ENCODE measurements around the gene CMTR1. TPM values are rescaled to one million over a fixed set of nuclear protein-coding genes. Genes with fewer than 3 reads are reported as not detected.

CMTR1 gene, protein sequence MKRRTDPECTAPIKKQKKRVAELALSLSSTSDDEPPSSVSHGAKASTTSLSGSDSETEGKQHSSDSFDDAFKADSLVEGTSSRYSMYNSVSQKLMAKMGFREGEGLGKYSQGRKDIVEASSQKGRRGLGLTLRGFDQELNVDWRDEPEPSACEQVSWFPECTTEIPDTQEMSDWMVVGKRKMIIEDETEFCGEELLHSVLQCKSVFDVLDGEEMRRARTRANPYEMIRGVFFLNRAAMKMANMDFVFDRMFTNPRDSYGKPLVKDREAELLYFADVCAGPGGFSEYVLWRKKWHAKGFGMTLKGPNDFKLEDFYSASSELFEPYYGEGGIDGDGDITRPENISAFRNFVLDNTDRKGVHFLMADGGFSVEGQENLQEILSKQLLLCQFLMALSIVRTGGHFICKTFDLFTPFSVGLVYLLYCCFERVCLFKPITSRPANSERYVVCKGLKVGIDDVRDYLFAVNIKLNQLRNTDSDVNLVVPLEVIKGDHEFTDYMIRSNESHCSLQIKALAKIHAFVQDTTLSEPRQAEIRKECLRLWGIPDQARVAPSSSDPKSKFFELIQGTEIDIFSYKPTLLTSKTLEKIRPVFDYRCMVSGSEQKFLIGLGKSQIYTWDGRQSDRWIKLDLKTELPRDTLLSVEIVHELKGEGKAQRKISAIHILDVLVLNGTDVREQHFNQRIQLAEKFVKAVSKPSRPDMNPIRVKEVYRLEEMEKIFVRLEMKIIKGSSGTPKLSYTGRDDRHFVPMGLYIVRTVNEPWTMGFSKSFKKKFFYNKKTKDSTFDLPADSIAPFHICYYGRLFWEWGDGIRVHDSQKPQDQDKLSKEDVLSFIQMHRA
- 10 to 100 TPM; 26.1 to 34.7 TPM for total RNA-seq

DNA sequence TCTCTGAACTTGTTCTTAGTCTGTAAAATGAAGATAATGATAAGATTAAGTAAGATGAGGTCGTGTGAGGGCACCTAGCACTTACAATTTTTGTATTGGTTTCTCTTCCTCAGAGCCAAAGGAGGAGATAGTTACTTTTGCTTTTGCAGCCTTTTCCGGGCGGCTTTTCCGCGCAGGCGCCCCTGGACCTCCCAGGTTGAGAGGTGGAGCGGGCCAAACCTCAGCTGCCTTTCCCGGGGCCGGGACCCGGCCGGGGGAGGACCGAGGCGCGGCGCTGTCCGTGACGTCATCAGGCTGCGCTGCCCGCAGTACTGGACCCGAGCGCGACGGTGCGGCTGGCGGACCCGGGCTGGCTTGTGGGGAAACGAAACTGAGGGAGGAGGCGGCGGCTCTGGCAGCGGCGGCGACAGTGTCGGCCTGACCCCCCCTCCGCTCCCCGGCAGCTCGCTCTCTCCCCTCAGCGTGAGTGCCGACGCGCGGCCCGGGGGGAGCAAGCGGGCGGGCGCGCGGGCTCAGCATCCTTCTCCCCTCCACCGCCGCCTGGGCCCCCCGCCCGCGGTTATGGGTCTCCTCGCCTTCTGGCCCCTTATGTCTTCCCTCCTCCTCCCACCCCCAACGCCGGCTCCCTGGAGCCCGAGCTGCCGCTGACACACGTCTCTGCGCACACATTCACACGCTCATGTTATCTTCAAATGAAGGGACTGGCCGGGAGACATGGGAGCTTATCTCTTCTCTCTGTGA is at the start of gene CMTR1:
CMTR1 (plus strand) TSS at position 306 of the 741 bp plus-strand sequence. CDS start 2,409 bp downstream, outside the sequence.
- Histone ChIP-seq H3K4me1 (ENCODE audit: control insufficient read depth in 1 of 2, low read depth in 2 of 2) (peaks cover 10 to 17% of the 10 kb centered on the region in 2 donors), H3K27ac (peak within 1 kb of the TSS; percentile 92 to 95), H3K27me3 (replicated peaks; ENCODE audit: insufficient read depth) (no peaks in the 10 kb centered on the region), H3K36me3 (no peaks in the 10 kb centered on the region), H3K4me3 (peak within 1 kb of the TSS; percentile 92), H3K9me3 (no peaks in the 10 kb centered on the region)
- ATAC-seq (ENCODE audit: insufficient number of reproducible peaks, low FRiP score, low read depth) (peak; percentile 98), DNase-seq (ENCODE audit: low spot score) (peak; percentile 68)
- TF ChIP-seq, protein P1, sequence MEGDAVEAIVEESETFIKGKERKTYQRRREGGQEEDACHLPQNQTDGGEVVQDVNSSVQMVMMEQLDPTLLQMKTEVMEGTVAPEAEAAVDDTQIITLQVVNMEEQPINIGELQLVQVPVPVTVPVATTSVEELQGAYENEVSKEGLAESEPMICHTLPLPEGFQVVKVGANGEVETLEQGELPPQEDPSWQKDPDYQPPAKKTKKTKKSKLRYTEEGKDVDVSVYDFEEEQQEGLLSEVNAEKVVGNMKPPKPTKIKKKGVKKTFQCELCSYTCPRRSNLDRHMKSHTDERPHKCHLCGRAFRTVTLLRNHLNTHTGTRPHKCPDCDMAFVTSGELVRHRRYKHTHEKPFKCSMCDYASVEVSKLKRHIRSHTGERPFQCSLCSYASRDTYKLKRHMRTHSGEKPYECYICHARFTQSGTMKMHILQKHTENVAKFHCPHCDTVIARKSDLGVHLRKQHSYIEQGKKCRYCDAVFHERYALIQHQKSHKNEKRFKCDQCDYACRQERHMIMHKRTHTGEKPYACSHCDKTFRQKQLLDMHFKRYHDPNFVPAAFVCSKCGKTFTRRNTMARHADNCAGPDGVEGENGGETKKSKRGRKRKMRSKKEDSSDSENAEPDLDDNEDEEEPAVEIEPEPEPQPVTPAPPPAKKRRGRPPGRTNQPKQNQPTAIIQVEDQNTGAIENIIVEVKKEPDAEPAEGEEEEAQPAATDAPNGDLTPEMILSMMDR (IDR thresholded peaks at IDR 0.05), result no peak

DNA sequence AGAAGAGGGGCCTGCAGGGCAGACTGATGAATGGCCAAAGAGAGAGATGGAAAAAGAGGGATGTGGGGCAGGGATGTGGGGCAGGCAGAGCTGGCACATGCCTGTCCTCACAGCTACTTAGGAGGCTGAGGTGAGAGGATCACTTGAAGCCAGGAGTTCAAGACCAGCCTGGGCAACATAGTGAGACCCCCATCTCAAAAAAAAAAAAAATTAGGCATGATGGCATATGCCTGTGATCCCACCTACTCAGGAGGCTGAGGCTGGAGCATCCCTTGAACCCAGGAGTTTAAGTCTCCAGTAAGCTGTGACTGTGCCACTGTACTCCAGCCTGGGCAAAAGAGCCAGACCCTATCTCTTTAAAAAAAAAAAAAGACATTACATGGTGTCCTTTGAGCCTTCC is 44.4 kb upstream of the CMTR1 start:
- DNase-seq (ENCODE audit: low spot score) (no peak), ATAC-seq (ENCODE audit: insufficient number of reproducible peaks, low FRiP score, low read depth) (no peak)

DNA sequence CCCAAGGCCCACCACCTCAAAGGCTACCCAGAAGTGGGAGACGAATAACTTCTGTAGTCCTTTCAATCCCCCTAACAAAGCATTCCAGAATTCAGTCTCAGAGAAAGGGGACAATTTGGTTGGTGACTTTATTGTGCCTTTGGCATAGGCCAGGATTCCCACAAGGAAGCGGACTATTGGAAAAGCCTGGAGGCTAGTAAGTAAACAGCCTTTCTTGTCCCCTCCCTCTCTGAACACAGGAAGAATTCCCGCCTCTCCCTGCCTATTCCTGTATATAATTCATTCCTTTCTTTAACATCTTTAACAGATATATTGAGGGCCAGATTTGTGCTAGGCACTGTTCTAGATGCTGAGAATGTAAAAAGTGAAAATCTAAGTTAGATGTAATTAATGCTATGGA is 43.2 kb upstream of the CMTR1 start:
- no peak overlapping the region for H3K4me3 ChIP-seq
- ATAC-seq (ENCODE audit: insufficient number of reproducible peaks, low FRiP score, low read depth) (no peak), DNase-seq (ENCODE audit: low spot score) (no peak)
- H3K4me1 ChIP-seq (ENCODE audit: control insufficient read depth in 1 of 2, low read depth in 2 of 2), result no peaks in the 10 kb centered on the region
- TF ChIP-seq, protein P1 (IDR thresholded peaks at IDR 0.05), result no peak
- H3K27me3 ChIP-seq (replicated peaks; ENCODE audit: insufficient read depth), result no peaks in the 10 kb centered on the region
- H3K27ac ChIP-seq, result no peak overlapping the region
- H3K36me3 ChIP-seq, result peaks cover 16% of the 10 kb centered on the region
- no peaks in the 10 kb centered on the region for H3K9me3 ChIP-seq

More for the DNA sequence above, 44.4 kb upstream of the CMTR1 start:
- H3K36me3 ChIP-seq, result peaks cover 22% of the 10 kb centered on the region
- no peaks in the 10 kb centered on the region for H3K27me3 ChIP-seq (replicated peaks; ENCODE audit: insufficient read depth)
- no peak overlapping the region for H3K27ac ChIP-seq
- H3K4me1 ChIP-seq (ENCODE audit: control insufficient read depth in 1 of 2, low read depth in 2 of 2), result no peaks in the 10 kb centered on the region
- no peak overlapping the region for H3K4me3 ChIP-seq
- no peaks in the 10 kb centered on the region for H3K9me3 ChIP-seq
- TF ChIP-seq, protein P1 (IDR thresholded peaks at IDR 0.05), result no peak

DNA sequence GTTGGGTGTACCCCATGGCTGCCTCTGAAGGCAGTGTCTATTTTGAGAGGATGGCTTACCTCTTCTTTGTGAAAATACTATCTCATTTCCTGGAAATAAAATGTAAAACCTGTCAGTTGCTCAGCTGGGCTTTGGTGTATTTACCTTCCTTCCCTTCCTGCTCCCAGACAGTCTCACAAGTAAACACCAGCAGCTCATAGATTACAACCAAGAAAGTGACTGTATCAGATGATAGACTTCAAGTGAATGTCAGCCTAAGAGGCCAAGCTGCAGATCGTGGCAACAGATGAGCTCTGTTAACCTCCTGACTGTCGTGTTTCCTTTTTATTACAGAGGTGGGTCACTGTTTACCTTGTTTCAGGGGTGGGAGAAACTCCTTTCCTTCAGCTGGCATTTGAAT is 41.9 kb upstream of the CMTR1 start:
- TF ChIP-seq, protein P1 (IDR thresholded peaks at IDR 0.05), result no peak
- H3K27ac ChIP-seq, result no peak overlapping the region
- no peak overlapping the region for H3K4me3 ChIP-seq
- no peak for DNase-seq (ENCODE audit: low spot score)
- H3K36me3 ChIP-seq, result peaks cover 15% of the 10 kb centered on the region
- no peak for ATAC-seq (ENCODE audit: insufficient number of reproducible peaks, low FRiP score, low read depth)
- no peaks in the 10 kb centered on the region for H3K9me3 ChIP-seq
- no peaks in the 10 kb centered on the region for H3K27me3 ChIP-seq (replicated peaks; ENCODE audit: insufficient read depth)
- no peaks in the 10 kb centered on the region for H3K4me1 ChIP-seq (ENCODE audit: control insufficient read depth in 1 of 2, low read depth in 2 of 2)

Measured in thoracic aorta (tissue), 2 donors.